ENCODE data around the gene SMCP.

The SMCP gene

GRCh38 chr1:152880316-152880715 lies 2.2 kb downstream of the SMCP start:
- no peak for DNase-seq
- TF ChIP-seq CTCF (IDR thresholded peaks at IDR 0.05; ENCODE audit: low read depth, low read length) = no peak
- Histone ChIP-seq H3K9me3 (ENCODE audit: severe bottlenecking) (peaks cover 2% of the 10 kb centered on the region), H3K4me3 (ENCODE audit: low read depth, low read length) (no peak overlapping the region), H3K27me3 (ENCODE audit: insufficient read depth, low read depth, severe bottlenecking) (peaks cover 2% of the 10 kb centered on the region), H3K36me3 (no peaks in the 10 kb centered on the region), H3K27ac (no peak overlapping the region)

- DNase-seq = no peak
- Histone ChIP-seq H3K9me3 (ENCODE audit: severe bottlenecking) (peaks cover 2% of the 10 kb centered on the region), H3K27me3 (ENCODE audit: insufficient read depth, low read depth, severe bottlenecking) (peaks cover 4% of the 10 kb centered on the region), H3K36me3 (no peaks in the 10 kb centered on the region), H3K4me3 (ENCODE audit: low read depth, low read length) (no peak overlapping the region), H3K27ac (no peak overlapping the region)
- no peak for TF ChIP-seq CTCF (IDR thresholded peaks at IDR 0.05; ENCODE audit: low read depth, low read length)
These were observed 2.8 kb downstream of the SMCP start for GRCh38 chr1:152880907-152881306.

GRCh38 chr1:152884085-152884484 lies 6.0 kb downstream of the SMCP start:
- Histone ChIP-seq H3K4me3 (ENCODE audit: low read depth, low read length) (no peak overlapping the region), H3K9me3 (ENCODE audit: severe bottlenecking) (peaks cover 2% of the 10 kb centered on the region), H3K27me3 (ENCODE audit: insufficient read depth, low read depth, severe bottlenecking) (peaks cover 13% of the 10 kb centered on the region), H3K36me3 (no peaks in the 10 kb centered on the region), H3K27ac (no peak overlapping the region)
- TF ChIP-seq CTCF (IDR thresholded peaks at IDR 0.05; ENCODE audit: low read depth, low read length) = no peak
- DNase-seq = no peak

GRCh38 chr1:152884506-152884905 lies 6.4 kb downstream of the SMCP start:
- Histone ChIP-seq H3K9me3 (ENCODE audit: severe bottlenecking) (peaks cover 2% of the 10 kb centered on the region), H3K27me3 (ENCODE audit: insufficient read depth, low read depth, severe bottlenecking) (peaks cover 13% of the 10 kb centered on the region), H3K36me3 (no peaks in the 10 kb centered on the region), H3K27ac (no peak overlapping the region), H3K4me3 (ENCODE audit: low read depth, low read length) (no peak overlapping the region)
- no peak for DNase-seq
- no peak for TF ChIP-seq CTCF (IDR thresholded peaks at IDR 0.05; ENCODE audit: low read depth, low read length)

GRCh38 chr1:152884966-152885624 lies 7.0 kb downstream of the SMCP start:
- TF ChIP-seq CTCF (IDR thresholded peaks at IDR 0.05; ENCODE audit: low read depth, low read length) = no peak
- Histone ChIP-seq H3K27ac (no peak overlapping the region), H3K27me3 (ENCODE audit: insufficient read depth, low read depth, severe bottlenecking) (peaks cover 13% of the 10 kb centered on the region), H3K9me3 (ENCODE audit: severe bottlenecking) (peaks cover 2% of the 10 kb centered on the region), H3K4me3 (ENCODE audit: low read depth, low read length) (no peak overlapping the region), H3K36me3 (no peaks in the 10 kb centered on the region)
- DNase-seq = no peak

- H3K9me3 ChIP-seq (ENCODE audit: severe bottlenecking) = peaks cover 1% of the 10 kb centered on the region
These were observed 8.0 kb downstream of the SMCP start for GRCh38 chr1:152886085-152886484.

More at GRCh38 chr1:152886085-152886484, 8.0 kb downstream of the SMCP start:
- H3K36me3 ChIP-seq = no peaks in the 10 kb centered on the region
- no peak overlapping the region for H3K4me3 ChIP-seq (ENCODE audit: low read depth, low read length)
- peaks cover 13% of the 10 kb centered on the region for H3K27me3 ChIP-seq (ENCODE audit: insufficient read depth, low read depth, severe bottlenecking)
- no peak for DNase-seq
- TF ChIP-seq CTCF (IDR thresholded peaks at IDR 0.05; ENCODE audit: low read depth, low read length) = no peak
- no peak overlapping the region for H3K27ac ChIP-seq
